Mesothelial cell of epicardium (in vitro differentiated cells): ENCODE results near the gene MRPL28. TPM values are rescaled to one million over a fixed set of nuclear protein-coding genes. Genes with fewer than 3 reads are reported as not detected.
A peak's percentile ranks its signal among the peaks of the same experiment; 100 is the strongest.
"Not testable (repeated sequence)": the region's sequence is repeated elsewhere in the genome, so short reads cannot be mapped to it uniquely, and the experiment has no call there.

ENCODE experiments used
- DNase-seq, 2 experiments: peaks; one replicate each; pipeline ENCODE4 v3.0.0; 2021; ENCODE audit warnings: low spot score in 2 of 2; ENCODE audit not compliant: unreplicated experiment in 2 of 2
- H3K27ac Mint-ChIP-seq: 2 replicates; pipeline ENCODE4 v1.8.0; 2021; ENCODE audit warnings: mixed read lengths
- H3K27me3 Mint-ChIP-seq: 2 replicates; pipeline ENCODE4 v1.8.0; 2021; ENCODE audit warnings: low read depth, mixed read lengths
- H3K36me3 Mint-ChIP-seq: 2 replicates; pipeline ENCODE4 v1.8.0; 2021; ENCODE audit warnings: mixed read lengths
- H3K4me1 Mint-ChIP-seq: 2 replicates; pipeline ENCODE4 v1.8.0; 2021; ENCODE audit warnings: mixed read lengths
- H3K4me3 Mint-ChIP-seq: 2 replicates; pipeline ENCODE4 v1.8.0; 2021; ENCODE audit warnings: mild to moderate bottlenecking, moderate library complexity, mixed read lengths
- H3K9me3 Mint-ChIP-seq: 2 replicates; pipeline ENCODE4 v1.8.0; 2021; ENCODE audit warnings: mixed read lengths
- total RNA-seq: library from RNA; stranded (reverse); gene quantifications from 3 replicates; pipeline ENCODE4 v1.2.1, GENCODE V29; 2021
- TF ChIP-seq, protein P1 (sequence below): fragments of 200-600 bp; sonication (generic); IDR thresholded peaks from one replicate; pipeline ENCODE4 v1.5.0; 2021; ENCODE audit warnings: antibody characterized with exemption; ENCODE audit not compliant: unreplicated experiment

The MRPL28 gene
- total RNA-seq, 1 donor from 2014 or later, result 75.3 TPM

DNA sequence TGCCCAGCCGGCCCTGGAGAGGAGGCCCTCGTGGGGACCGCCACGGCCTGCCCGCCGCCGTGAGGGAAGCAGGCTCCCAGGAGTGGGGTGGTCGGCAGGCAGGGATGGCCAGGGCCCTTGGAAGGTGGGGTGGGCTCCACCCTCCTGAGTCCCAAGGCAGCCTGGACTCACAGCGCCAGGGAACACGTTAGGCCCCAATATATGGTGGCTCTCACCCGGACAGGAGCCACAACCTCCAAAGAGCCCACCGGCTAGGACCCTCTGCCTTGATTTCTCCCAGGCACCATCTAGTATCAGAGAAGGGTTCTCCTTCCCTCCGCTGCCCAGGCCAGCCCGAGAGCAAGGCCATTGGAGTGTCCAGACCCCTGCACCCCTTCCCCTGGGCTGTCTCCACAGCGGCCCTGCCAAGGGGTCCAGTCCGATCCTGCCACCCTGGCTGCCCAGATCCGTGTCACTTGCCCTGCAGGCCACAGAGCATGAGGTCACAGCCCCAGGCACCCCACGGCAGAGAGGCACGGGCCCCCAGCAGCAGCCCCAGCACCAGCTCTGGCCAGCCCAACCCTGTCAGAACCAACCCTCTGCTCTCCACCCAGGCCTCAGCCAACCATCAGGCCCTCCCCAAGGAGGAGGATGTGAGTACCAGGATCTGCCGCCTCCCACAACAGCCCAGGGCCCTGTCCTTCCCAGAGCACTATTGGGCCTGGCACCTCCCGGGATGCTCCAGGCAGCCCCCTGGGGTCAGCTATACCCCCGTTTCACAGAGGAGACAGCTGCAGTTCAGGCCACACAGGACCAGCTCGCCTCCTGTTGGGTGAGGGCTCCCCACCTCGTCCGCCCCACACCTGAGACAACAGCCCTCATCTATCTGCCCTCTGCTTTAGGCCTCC lies 16.7 kb downstream of the MRPL28 start:
- peaks cover 9% of the 10 kb centered on the region for H3K4me1 Mint-ChIP-seq
- no peaks in the 10 kb centered on the region for H3K27me3 Mint-ChIP-seq
- no peaks in the 10 kb centered on the region for H3K9me3 Mint-ChIP-seq
- H3K36me3 Mint-ChIP-seq, result peaks cover 4% of the 10 kb centered on the region
- H3K4me3 Mint-ChIP-seq, result peak overlapping the region; percentile 50
- peak overlapping the region; percentile 2 for H3K27ac Mint-ChIP-seq
- DNase-seq, result no peak
- TF ChIP-seq, protein P1, sequence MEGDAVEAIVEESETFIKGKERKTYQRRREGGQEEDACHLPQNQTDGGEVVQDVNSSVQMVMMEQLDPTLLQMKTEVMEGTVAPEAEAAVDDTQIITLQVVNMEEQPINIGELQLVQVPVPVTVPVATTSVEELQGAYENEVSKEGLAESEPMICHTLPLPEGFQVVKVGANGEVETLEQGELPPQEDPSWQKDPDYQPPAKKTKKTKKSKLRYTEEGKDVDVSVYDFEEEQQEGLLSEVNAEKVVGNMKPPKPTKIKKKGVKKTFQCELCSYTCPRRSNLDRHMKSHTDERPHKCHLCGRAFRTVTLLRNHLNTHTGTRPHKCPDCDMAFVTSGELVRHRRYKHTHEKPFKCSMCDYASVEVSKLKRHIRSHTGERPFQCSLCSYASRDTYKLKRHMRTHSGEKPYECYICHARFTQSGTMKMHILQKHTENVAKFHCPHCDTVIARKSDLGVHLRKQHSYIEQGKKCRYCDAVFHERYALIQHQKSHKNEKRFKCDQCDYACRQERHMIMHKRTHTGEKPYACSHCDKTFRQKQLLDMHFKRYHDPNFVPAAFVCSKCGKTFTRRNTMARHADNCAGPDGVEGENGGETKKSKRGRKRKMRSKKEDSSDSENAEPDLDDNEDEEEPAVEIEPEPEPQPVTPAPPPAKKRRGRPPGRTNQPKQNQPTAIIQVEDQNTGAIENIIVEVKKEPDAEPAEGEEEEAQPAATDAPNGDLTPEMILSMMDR, result no peak

DNA sequence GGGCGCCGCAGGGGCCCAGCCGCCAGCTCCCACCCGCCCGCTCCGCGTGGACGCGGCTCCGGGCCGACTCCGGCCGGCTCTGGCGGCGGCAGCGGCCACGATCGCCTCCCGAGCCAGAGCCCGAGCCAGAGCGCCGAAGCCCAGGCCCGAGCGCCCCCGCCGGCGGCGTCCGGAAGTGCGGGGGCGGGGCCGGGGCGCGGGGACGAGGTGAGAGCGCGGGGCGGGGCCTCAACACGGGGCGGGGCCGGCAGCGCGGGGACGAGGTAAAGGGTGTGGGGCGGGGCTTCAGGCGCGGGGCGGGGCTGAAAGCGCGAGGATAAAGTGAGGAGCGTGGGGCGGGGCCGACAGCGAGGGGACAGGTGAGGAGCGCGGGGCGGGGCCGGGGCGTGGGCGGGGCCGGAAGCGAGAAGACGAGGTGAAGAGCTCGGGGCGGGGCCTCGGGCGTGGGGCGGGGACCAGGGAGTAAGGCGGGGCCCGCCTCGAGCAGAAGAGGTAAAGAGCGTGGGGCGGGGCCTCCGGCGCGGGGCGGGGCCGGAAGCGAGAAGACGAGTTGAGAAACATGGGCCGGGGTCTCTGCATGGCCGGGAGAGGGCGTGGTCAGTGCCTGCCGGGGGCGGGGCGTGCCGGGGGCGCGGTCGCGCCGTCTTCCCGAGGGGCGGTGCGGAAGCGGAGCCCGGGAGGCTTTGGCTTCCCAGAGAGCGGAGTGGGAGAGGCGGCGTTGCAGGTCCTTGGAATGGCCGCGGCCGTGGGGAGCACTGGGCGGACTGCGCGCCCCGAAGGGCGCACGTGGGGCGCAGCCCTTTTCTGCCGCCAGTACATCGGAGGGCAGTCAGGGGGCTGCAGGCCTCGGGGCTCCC lies 17.6 kb downstream of the MRPL28 start, which contains the start of gene AXIN1:
TSS of gene AXIN1 (minus strand) at position 177 of the 857 bp plus-strand sequence. CDS start 5,698 bp downstream, outside the sequence.
- H3K27ac Mint-ChIP-seq, result peak within 1 kb of the TSS; percentile 89
- peaks cover 9% of the 10 kb centered on the region for H3K4me1 Mint-ChIP-seq
- H3K27me3 Mint-ChIP-seq, result no peaks in the 10 kb centered on the region
- H3K36me3 Mint-ChIP-seq, result peaks cover 4% of the 10 kb centered on the region
- peak; percentile 100 for DNase-seq
- peak within 1 kb of the TSS; percentile 83 for H3K4me3 Mint-ChIP-seq
- no peaks in the 10 kb centered on the region for H3K9me3 Mint-ChIP-seq
- TF ChIP-seq, protein P1, result peak; percentile 37

DNA sequence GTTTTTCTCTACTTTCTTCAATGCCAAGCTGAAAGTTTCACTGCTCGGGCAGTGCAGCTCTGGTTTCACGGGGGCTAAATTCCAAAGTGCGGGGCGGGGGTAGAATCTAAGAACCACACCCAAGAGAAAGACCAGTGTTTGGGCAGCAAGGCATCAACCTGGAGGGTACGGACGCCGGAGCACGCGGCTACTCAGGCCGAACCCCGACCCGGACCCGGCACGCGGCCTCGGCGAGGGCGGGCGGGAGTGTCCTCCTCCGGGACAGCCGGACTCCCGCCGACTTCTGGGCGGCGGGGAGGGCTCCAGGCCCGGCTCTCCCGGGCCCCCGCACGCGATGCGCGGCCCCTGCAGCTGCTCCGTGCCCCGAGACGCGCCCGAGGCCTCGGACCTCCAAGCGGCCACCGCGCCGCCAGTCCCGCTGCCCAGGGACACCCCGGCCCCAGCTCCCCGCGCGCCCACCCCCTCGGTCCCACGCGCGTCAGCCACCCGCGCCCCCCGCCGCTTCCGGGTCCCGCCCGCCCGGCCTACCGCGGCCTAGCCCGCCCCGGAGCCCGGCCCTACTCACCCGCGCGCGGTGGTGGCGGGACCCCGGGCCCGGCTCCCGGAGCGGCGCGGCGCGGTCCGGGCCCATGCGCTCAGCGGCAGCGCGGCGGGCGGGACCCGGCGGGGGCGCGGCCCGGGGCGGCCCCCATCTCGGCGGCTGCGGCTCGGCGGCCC lies 18.4 kb downstream of the MRPL28 start:
- DNase-seq, result no peak
- no peaks in the 10 kb centered on the region for H3K27me3 Mint-ChIP-seq
- TF ChIP-seq, protein P1, result no peak
- peaks cover 9% of the 10 kb centered on the region for H3K4me1 Mint-ChIP-seq
- H3K9me3 Mint-ChIP-seq, result no peaks in the 10 kb centered on the region
- H3K27ac Mint-ChIP-seq, result peak overlapping the region; percentile 89
- H3K4me3 Mint-ChIP-seq, result peak overlapping the region; percentile 83
- peaks cover 5% of the 10 kb centered on the region for H3K36me3 Mint-ChIP-seq

DNA sequence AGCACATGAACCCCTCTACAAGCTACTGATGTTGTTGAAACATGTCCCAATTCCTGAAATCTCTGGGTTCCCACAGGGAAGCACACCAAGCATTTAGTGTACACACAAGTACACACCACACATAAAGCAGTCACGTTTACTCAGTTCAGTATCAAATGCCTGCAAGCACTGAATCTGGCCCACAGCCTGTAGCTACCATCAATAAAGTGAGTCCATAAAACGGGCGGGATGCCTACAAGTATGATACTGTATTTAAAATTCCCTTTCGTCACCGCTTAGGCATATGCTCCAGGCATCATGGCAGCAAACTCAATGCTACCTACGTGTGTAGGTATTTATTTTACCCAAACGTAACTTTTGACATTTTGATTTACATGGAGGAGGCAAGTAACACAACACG lies 20.1 kb downstream of the MRPL28 start:
- H3K36me3 Mint-ChIP-seq, result peaks cover 18% of the 10 kb centered on the region
- no peaks in the 10 kb centered on the region for H3K9me3 Mint-ChIP-seq
- H3K4me1 Mint-ChIP-seq, result peaks cover 9% of the 10 kb centered on the region
- TF ChIP-seq, protein P1, result no peak
- no peaks in the 10 kb centered on the region for H3K27me3 Mint-ChIP-seq
- DNase-seq, result no peak
- H3K4me3 Mint-ChIP-seq, result peak overlapping the region; percentile 83
- peak overlapping the region; percentile 43 for H3K27ac Mint-ChIP-seq

DNA sequence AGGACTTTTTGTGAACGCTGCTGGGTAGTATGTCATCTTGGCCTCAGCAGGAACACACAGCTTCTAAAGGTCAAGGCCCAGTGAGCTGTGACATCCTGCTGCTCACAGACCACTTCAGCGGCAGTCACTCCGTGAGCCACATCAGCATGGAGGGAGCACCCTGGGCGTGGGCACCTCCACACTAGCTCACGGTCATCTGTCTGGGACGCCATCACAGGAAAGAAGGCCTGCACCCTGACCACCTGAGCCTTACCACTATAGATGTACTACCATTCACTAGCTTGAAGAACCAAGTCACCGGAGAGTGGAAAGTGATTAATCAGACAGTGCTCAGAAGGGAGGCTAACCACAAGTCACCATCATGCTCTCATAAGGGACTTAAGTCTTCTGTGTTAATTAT lies 21.1 kb downstream of the MRPL28 start:
- TF ChIP-seq, protein P1, result no peak
- H3K4me1 Mint-ChIP-seq, result peaks cover 9% of the 10 kb centered on the region
- H3K4me3 Mint-ChIP-seq, result no peak overlapping the region
- no peak for DNase-seq
- no peak overlapping the region for H3K27ac Mint-ChIP-seq
- no peaks in the 10 kb centered on the region for H3K27me3 Mint-ChIP-seq
- peaks cover 24% of the 10 kb centered on the region for H3K36me3 Mint-ChIP-seq
- no peaks in the 10 kb centered on the region for H3K9me3 Mint-ChIP-seq

DNA sequence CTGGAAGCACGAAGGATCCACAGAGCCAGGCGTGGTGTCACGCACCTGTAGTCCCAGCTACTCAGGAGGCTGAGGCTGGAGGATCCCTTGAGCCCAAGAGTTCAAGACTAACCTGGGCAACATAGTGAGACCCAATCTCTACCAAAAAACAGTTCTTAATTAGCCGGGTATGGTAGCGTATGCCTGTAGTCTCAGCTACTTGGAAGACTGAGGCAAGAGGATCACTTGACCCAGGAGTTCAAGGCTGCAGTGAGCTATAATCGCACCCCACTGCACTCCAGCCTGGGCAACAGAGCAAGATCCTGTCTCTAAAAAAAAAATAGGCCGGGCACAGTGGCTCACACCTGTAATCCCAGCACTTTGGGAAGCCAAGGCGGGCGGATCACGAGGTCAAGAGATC lies 21.8 kb downstream of the MRPL28 start:
- H3K4me1 Mint-ChIP-seq, H3K27me3 Mint-ChIP-seq, H3K9me3 Mint-ChIP-seq, H3K27ac Mint-ChIP-seq, H3K4me3 Mint-ChIP-seq, DNase-seq: not testable (repeated sequence)
- peaks cover 24% of the 10 kb centered on the region for H3K36me3 Mint-ChIP-seq
